PC-9 (cell line): ENCODE results near the gene ROBO1. TPM values are rescaled to one million over a fixed set of nuclear protein-coding genes. Genes with fewer than 3 reads are reported as not detected.

ENCODE experiments used
- BruUV-seq: library from RNA; stranded (reverse); fragments of 400-500 nt; replicated peaks from 2 replicates; lab custom pipeline; 2021; lab: Mats Ljungman, UMichigan
- CTCF ChIA-PET: fragments of 300-600 bp; sonication (Branson Sonifier 250); formaldehyde crosslinking; loops from one replicate; lab custom pipeline; 2022; ENCODE audit warnings: antibody characterized with exemption; lab: Charles Lee
- POLR2A ChIA-PET: fragments of 300-600 bp; sonication (Branson Sonifier 250); formaldehyde crosslinking; loops from one replicate; lab custom pipeline; 2022; ENCODE audit warnings: antibody characterized with exemption; ENCODE audit not compliant: unreplicated experiment; lab: Charles Lee
- DNase-seq, 2 experiments: peaks; one replicate each; pipeline versions ENCODE4 v3.0.0 to v3.0.0-alpha.2; 2015 to 2022; ENCODE audit warnings: mixed read lengths in 1 of 2
- H2AFZ ChIP-seq: fragments of 200-600 bp; sonication (generic); 2 replicates; pipeline ENCODE4 v1.8.1; 2017; ENCODE audit warnings: antibody characterized with exemption
- H3F3A ChIP-seq: fragments of 200-600 bp; sonication (generic); 2 replicates; pipeline ENCODE4 v1.8.1; 2017; ENCODE audit warnings: antibody characterized with exemption, mild to moderate bottlenecking, low read depth; ENCODE audit not compliant: insufficient read depth
- H3K27ac ChIP-seq: fragments of 200-600 bp; sonication (generic); 2 replicates; pipeline ENCODE4 v1.6.1; 2016; ENCODE audit warnings: mixed run types
- H3K27me3 ChIP-seq: fragments of 200-600 bp; sonication (generic); 2 replicates; pipeline ENCODE4 v1.6.1; 2016; ENCODE audit warnings: low read depth, mixed run types; ENCODE audit not compliant: insufficient read depth
- H3K36me3 ChIP-seq: fragments of 200-600 bp; sonication (generic); 2 replicates; pipeline ENCODE4 v1.6.1; 2016; ENCODE audit warnings: low read depth, mixed run types
- H3K4me1 ChIP-seq: fragments of 200-600 bp; sonication (generic); replicated peaks from 2 replicates; pipeline ENCODE4 v1.6.1; 2016; ENCODE audit warnings: mixed run types; ENCODE audit not compliant: insufficient read depth
- H3K4me2 ChIP-seq: fragments of 200-600 bp; sonication (generic); 2 replicates; pipeline ENCODE4 v1.6.1; 2017; ENCODE audit warnings: mixed run types
- H3K4me3 ChIP-seq: fragments of 200-600 bp; sonication (generic); 2 replicates; pipeline ENCODE4 v1.6.1; 2016; ENCODE audit warnings: mixed run types
- H3K79me2 ChIP-seq: fragments of 200-600 bp; sonication (generic); 2 replicates; pipeline ENCODE4 v1.6.1; 2017; ENCODE audit warnings: low read depth, mixed run types
- H3K9me2 ChIP-seq: fragments of 200-600 bp; sonication (generic); 2 replicates; pipeline ENCODE4 v1.8.1; 2017; ENCODE audit warnings: mild to moderate bottlenecking; ENCODE audit not compliant: insufficient read depth
- H3K9me3 ChIP-seq: fragments of 200-600 bp; sonication (generic); 2 replicates; pipeline ENCODE4 v1.8.1; 2016; ENCODE audit warnings: low read depth; ENCODE audit not compliant: insufficient read depth
- H4K20me1 ChIP-seq: fragments of 200-600 bp; sonication (generic); 2 replicates; pipeline ENCODE4 v1.8.1; 2017; ENCODE audit not compliant: insufficient read depth
- CTCF ChIP-seq: fragments of 200-600 bp; sonication (generic); conservative IDR thresholded peaks from 2 replicates; pipeline ENCODE4 v1.6.1; 2017; ENCODE audit warnings: mixed run types, antibody characterized with exemption, mild to moderate bottlenecking, moderate library complexity
- EZH2 ChIP-seq: fragments of 200-600 bp; sonication (generic); IDR thresholded peaks from 2 replicates; pipeline ENCODE4 v1.8.0; 2017; ENCODE audit warnings: antibody characterized with exemption, low read depth
- intact Hi-C: fragments of 100-400 bp; cut with micrococcal nuclease; formaldehyde crosslinking; loops from one replicate; pipeline ENCODE4 v1.10.0; 2022; ENCODE audit not compliant: unreplicated experiment
- total RNA-seq: library from RNA; stranded (reverse); gene quantifications from 2 replicates; pipeline ENCODE4 v1.2.3, GENCODE V29; 2021

The ROBO1 gene
- total RNA-seq, 1 experiment from 2014 or later = 17.5 TPM

GRCh38 chr3:79086514-79086913 is 681.3 kb downstream of the ROBO1 start:
- no peak overlapping the region for H3K27ac ChIP-seq
- BruUV-seq = no TSS peak
- no peak overlapping the region for H3K4me3 ChIP-seq
- peak; percentile 29 to 39 for DNase-seq
- no peaks in the 10 kb centered on the region for H3K27me3 ChIP-seq
- no peaks in the 10 kb centered on the region for H3K36me3 ChIP-seq
- H3K9me3 ChIP-seq = no peaks in the 10 kb centered on the region
- ChIA-PET CTCF (interaction anchor here (0.5 to 1.5 kb wide), 8 partner anchors 24 to 1187 kb away, joined by 3 to 26 read pairs (median 6); no protein-coding TSS in a partner anchor), POLR2A (interaction anchor here (0.6 kb wide), 1 partner anchor 69 kb away, joined by 7 read pairs; no protein-coding TSS in a partner anchor)
- H3K9me2 ChIP-seq = no peaks in the 10 kb centered on the region
- H3F3A ChIP-seq = no peaks in the 10 kb centered on the region
- TF ChIP-seq CTCF = peak; percentile 86
- no peak for TF ChIP-seq EZH2
- H4K20me1 ChIP-seq = no peaks in the 10 kb centered on the region
- no peaks in the 10 kb centered on the region for H3K4me1 ChIP-seq
- intact Hi-C loops = loop anchor here (2.0 to 5.0 kb wide), 2 partner anchors 274 to 411 kb away; no protein-coding TSS in a partner anchor
- H2AFZ ChIP-seq = no peak overlapping the region
- H3K4me2 ChIP-seq = 0 out of 2 replicates have a peak overlapping the region, but pooled peaks have one; percentile 23
- H3K79me2 ChIP-seq = no peaks in the 10 kb centered on the region

DNA sequence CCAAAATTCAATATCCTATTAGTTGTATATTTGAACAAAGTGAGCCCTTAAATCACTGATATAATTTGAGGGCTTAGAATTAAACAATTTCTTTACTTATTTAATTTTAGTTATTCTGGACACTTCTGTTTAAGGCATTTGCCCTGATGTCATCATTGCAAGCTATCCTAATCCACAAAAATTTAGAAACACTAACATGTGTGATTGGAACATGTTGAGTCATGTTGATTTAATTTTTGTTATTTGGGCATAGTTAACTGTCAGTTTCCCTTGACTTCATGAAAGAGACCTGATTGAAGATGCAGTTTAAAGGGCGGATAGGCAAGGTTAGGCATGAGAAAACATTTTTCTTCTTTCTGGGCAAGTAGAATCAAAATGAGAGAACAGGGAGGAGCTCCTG is 682.6 kb downstream of the ROBO1 start:
- no peaks in the 10 kb centered on the region for H4K20me1 ChIP-seq
- no peaks in the 10 kb centered on the region for H3K27me3 ChIP-seq
- POLR2A ChIA-PET = interaction anchor here (0.7 kb wide), 1 partner anchor 277 kb away, joined by 3 read pairs; no protein-coding TSS in a partner anchor
- CTCF ChIA-PET = interaction anchor here (1.5 kb wide), 1 partner anchor 277 kb away, joined by 26 read pairs; no protein-coding TSS in a partner anchor
- H3K27ac ChIP-seq = no peak overlapping the region
- no TSS peak for BruUV-seq
- H3K79me2 ChIP-seq = no peaks in the 10 kb centered on the region
- no peaks in the 10 kb centered on the region for H3K9me2 ChIP-seq
- TF ChIP-seq EZH2 = no peak
- H3K36me3 ChIP-seq = no peaks in the 10 kb centered on the region
- DNase-seq = no peak
- no peak overlapping the region for H2AFZ ChIP-seq
- H3K4me3 ChIP-seq = no peak overlapping the region
- H3K9me3 ChIP-seq = no peaks in the 10 kb centered on the region
- H3K4me2 ChIP-seq = no peak overlapping the region
- no peaks in the 10 kb centered on the region for H3K4me1 ChIP-seq
- intact Hi-C loops = loop anchor here (5.0 kb wide), 1 partner anchor 412 kb away; no protein-coding TSS in a partner anchor
- no peaks in the 10 kb centered on the region for H3F3A ChIP-seq

- Histone ChIP-seq H3K4me1 (no peaks in the 10 kb centered on the region), H3K9me3 (no peaks in the 10 kb centered on the region), H3K4me2 (no peak overlapping the region), H3K27ac (no peak overlapping the region), H3K27me3 (no peaks in the 10 kb centered on the region), H3F3A (no peaks in the 10 kb centered on the region), H3K79me2 (no peaks in the 10 kb centered on the region), H4K20me1 (no peaks in the 10 kb centered on the region), H2AFZ (no peak overlapping the region), H3K9me2 (no peaks in the 10 kb centered on the region), H3K4me3 (no peak overlapping the region), H3K36me3 (no peaks in the 10 kb centered on the region)
- no peak for DNase-seq
- BruUV-seq = no TSS peak
- POLR2A ChIA-PET = no interaction called here
- TF ChIP-seq CTCF (no peak), EZH2 (no peak)
- CTCF ChIA-PET = no interaction called here
- intact Hi-C loops = no loop called here
These were observed 686.5 kb downstream of the ROBO1 start for GRCh38 chr3:79081335-79081734.

GRCh38 chr3:79074558-79074957 is 693.2 kb downstream of the ROBO1 start:
- intact Hi-C loops = no loop called here
- DNase-seq = no peak
- CTCF ChIA-PET = no interaction called here
- Histone ChIP-seq H3K36me3 (no peaks in the 10 kb centered on the region), H2AFZ (no peak overlapping the region), H4K20me1 (no peaks in the 10 kb centered on the region), H3K79me2 (no peaks in the 10 kb centered on the region), H3K4me1 (no peaks in the 10 kb centered on the region), H3K9me2 (no peaks in the 10 kb centered on the region), H3K9me3 (no peaks in the 10 kb centered on the region), H3K27ac (no peak overlapping the region), H3K4me3 (no peak overlapping the region), H3F3A (no peaks in the 10 kb centered on the region), H3K4me2 (no peak overlapping the region), H3K27me3 (no peaks in the 10 kb centered on the region)
- no TSS peak for BruUV-seq
- POLR2A ChIA-PET = no interaction called here
- TF ChIP-seq EZH2 (no peak), CTCF (no peak)
